ENCODE data around the gene FAM210A.
A peak's percentile ranks its signal among the peaks of the same experiment; 100 is the strongest.

The FAM210A gene

DNA sequence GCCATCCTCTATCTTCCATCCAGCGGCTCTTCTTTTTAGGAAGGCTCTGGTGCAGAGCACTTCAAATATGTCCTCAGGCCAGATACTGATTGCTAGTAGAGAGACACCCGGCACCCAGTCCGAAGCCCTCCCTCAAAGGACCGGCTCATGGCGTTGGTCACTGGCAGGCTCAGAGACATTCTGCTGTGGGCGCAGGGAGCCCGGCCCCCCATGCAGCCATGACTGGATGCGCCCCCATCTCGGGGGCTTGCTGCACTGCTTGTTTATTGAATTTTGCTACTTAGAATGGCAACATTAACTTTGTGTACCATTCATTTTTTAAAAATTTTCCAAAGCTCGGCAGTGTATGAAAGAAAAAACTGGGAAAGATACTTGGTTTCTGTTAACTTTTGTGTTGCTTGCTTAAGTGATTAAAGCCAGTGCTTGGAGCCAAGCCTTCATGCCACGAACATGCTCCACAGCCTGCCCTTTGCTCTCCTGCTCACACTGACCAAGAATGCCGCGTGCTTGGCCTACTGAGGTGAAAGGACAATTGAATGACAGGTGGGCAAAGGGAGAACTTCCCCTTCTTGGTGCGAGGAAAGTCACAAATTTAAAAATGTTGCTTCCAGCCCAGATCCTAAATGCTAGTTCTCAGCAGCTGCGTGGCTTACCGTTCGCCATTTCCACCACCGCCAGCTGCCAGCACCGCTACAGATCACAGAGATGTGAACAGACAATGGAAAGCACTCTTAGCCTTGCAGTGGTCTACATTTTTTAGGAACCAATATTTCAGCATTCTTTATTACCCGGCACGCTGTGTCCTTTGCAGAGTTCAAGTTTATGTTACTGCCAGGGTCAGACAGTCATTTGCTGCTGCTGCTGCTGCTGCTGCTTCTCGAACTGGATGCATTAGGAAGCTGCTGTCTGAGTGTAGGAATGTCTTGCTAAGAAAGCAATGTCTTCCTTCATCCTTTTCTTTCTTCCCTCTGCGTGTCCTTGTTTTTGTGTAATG is 76.7 kb downstream of the FAM210A start:
- DNase-seq = no peak
- no peak for ATAC-seq (replicated peaks)
- Mint-ChIP-seq H3K4me3 (no peak overlapping the region), H3K9me3 (no peaks in the 10 kb centered on the region), H3K27ac (peak overlapping the region in 1 of 2 donors; percentile 36), H3K36me3 (ENCODE audit: insufficient read depth) (peaks cover 16% of the 10 kb centered on the region), H3K4me1 (ENCODE audit: low read depth in 2 of 2) (no peaks in the 10 kb centered on the region), H3K27me3 (no peaks in the 10 kb centered on the region)

DNA sequence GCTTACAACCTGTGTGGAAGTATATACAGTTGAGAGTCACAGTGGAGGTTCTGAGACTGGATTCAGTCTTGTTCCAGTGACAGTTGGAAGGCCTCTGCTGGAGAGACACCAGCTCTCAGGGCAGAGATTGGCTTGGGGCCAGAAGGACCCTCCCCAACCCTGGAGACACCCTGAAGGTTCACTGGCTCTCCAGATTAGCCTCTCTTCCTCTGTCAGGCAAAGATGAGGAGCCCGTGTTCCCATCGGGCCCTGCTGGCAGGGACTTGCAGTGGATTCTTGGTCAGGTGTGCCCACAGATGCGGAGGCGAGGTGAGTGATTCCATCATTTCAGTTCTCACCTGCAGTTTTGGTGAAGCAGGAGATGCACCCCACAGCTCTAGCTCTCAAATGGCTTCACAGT is 78.6 kb downstream of the FAM210A start:
- DNase-seq = no peak
- no peak for ATAC-seq (replicated peaks)
- no peak overlapping the region for H3K4me3 Mint-ChIP-seq
- peaks cover 22% of the 10 kb centered on the region for H3K36me3 Mint-ChIP-seq (ENCODE audit: insufficient read depth)
- H3K9me3 Mint-ChIP-seq = no peaks in the 10 kb centered on the region
- no peaks in the 10 kb centered on the region for H3K27me3 Mint-ChIP-seq
- no peaks in the 10 kb centered on the region for H3K4me1 Mint-ChIP-seq (ENCODE audit: low read depth in 2 of 2)
- no peak overlapping the region for H3K27ac Mint-ChIP-seq

DNA sequence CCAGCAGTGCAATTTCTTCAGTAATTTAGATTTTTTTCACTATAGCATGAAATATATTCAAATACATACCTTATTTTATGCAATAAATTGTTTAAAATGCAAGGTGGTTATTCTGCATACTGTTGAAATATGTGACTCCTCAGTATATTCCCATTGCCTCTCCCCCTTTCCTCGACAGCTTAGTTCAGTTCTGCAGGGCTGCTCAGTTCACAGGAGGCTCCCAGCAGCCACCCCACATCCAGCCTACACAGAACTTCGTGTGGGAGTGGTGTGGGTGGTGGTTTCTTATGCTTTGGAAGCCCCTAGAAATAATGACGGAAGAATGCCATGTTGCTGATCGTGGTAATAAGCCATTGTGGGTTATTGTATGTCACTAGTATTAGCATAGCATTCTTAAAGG is 79.7 kb downstream of the FAM210A start:
- no peaks in the 10 kb centered on the region for H3K4me1 Mint-ChIP-seq (ENCODE audit: low read depth in 2 of 2)
- H3K27ac Mint-ChIP-seq = no peak overlapping the region
- H3K4me3 Mint-ChIP-seq = no peak overlapping the region
- H3K9me3 Mint-ChIP-seq = no peaks in the 10 kb centered on the region
- H3K27me3 Mint-ChIP-seq = no peaks in the 10 kb centered on the region
- no peak for DNase-seq
- H3K36me3 Mint-ChIP-seq (ENCODE audit: insufficient read depth) = peaks cover 20% of the 10 kb centered on the region
- ATAC-seq (replicated peaks) = no peak

DNA sequence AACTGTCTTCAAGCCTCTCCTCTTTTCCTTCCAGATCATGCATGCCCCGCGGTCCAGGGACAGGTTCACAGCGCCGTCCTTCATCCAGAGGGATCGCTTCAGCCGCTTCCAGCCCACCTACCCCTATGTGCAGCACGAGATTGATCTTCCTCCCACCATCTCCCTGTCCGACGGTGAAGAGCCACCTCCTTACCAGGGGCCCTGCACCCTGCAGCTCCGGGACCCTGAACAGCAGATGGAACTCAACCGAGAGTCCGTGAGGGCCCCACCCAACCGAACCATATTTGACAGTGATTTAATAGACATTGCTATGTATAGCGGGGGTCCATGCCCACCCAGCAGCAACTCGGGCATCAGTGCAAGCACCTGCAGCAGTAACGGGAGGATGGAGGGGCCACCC is 81.3 kb downstream of the FAM210A start:
- no peak for ATAC-seq (replicated peaks)
- H3K4me1 Mint-ChIP-seq (ENCODE audit: low read depth in 2 of 2) = no peaks in the 10 kb centered on the region
- peaks cover 20% of the 10 kb centered on the region for H3K36me3 Mint-ChIP-seq (ENCODE audit: insufficient read depth)
- no peak overlapping the region for H3K4me3 Mint-ChIP-seq
- no peaks in the 10 kb centered on the region for H3K9me3 Mint-ChIP-seq
- H3K27me3 Mint-ChIP-seq = no peaks in the 10 kb centered on the region
- no peak for DNase-seq
- H3K27ac Mint-ChIP-seq = no peak overlapping the region

DNA sequence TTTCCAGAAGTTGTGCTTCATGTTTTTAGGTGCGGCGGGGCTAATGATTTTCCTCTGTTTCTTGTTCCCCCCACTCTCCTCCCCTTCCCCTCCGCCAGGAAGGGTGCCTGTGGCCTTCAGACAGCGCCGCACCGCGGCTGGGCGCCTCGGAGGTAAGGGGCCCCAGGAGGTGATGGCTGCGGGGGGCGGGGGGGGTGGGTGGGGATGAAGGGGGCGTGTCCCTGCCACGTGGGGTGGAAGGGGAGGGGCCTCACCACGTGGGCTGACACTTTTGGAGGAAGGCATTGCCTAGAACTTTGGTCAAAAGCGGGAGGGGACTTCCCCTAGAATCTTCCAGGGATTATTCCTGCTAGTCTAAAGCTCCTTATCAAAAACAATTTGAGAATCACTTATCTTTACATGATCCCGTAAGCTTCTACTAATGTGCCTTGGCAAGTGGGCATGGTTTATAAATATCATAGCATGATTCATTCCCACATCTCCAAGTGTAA is 83.1 kb downstream of the FAM210A start:
- no peak for DNase-seq
- H3K27me3 Mint-ChIP-seq = no peaks in the 10 kb centered on the region
- H3K9me3 Mint-ChIP-seq = no peaks in the 10 kb centered on the region
- no peaks in the 10 kb centered on the region for H3K4me1 Mint-ChIP-seq (ENCODE audit: low read depth in 2 of 2)
- H3K4me3 Mint-ChIP-seq = no peak overlapping the region
- peaks cover 15% of the 10 kb centered on the region for H3K36me3 Mint-ChIP-seq (ENCODE audit: insufficient read depth)
- H3K27ac Mint-ChIP-seq = no peak overlapping the region
- no peak for ATAC-seq (replicated peaks)

DNA sequence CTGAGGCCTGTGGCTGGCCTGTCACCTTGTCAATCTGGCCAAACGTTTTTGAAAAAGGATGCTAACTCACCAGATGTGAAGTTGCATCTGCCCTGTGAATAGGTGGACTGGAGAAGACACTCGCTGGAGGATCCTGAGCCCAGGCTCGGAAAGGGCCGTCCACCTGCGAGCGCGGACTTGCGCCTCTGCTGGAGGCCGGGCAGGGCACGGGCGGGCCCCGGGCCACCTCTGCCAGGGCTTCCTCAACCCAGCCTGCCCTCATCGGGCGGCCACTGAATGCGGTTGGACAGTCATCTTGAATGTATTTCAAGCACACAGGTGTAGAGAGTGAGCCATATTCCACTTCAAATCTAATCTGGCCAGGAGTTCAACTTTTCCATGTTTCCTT is 83.9 kb downstream of the FAM210A start:
- ATAC-seq (replicated peaks) (no peak), DNase-seq (no peak)
- no peaks in the 10 kb centered on the region for H3K4me1 Mint-ChIP-seq (ENCODE audit: low read depth in 2 of 2)
- no peaks in the 10 kb centered on the region for H3K27me3 Mint-ChIP-seq
- peaks cover 15% of the 10 kb centered on the region for H3K36me3 Mint-ChIP-seq (ENCODE audit: insufficient read depth)
- no peaks in the 10 kb centered on the region for H3K9me3 Mint-ChIP-seq
- no peak overlapping the region for H3K4me3 Mint-ChIP-seq
- no peak overlapping the region for H3K27ac Mint-ChIP-seq

DNA sequence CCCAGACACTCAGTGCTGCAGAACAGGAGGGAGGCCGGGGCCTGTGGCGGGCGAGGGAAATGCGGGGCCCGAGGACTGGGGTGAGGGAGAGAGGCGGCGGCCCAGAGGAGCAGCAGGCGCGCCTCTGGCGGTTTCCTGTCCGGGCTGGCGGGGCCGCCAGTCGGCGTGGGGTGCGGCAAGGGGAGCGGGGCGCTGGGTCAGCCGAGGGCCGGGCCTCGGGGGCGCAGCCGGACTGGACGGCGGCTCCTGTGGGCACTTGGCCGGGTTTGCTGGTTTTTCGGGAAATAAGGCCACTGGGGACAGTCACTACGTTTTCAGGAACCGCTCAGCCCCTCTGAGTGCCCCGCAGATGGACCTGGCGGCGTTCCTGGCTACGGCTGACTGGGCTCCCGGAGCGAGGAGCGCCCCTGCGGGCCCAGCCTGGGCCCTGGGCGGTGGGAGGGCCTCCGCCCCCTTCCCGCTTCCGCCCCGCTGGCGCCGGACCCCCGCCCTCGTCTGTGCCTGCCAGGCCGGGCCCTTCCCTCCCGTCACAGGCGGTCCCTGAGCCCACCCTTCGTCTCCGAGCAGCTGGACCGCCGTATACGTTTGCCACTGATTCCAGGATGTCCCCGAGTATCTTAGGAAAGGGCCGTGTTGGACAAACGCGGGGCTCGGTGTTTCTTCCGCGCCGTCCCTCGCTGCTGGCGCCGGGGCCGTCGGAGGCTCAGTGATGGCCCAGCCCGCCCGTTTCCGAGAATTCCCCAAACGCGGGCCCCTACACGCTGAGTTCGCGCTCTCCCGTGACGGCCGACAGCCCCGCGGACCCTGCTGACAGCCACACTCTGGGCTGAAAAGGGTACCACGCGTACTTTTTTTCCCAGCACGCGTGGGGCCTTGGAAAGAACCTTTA is 84.6 kb downstream of the FAM210A start:
- Mint-ChIP-seq H3K4me3 (no peak overlapping the region), H3K36me3 (ENCODE audit: insufficient read depth) (peaks cover 15% of the 10 kb centered on the region), H3K4me1 (ENCODE audit: low read depth in 2 of 2) (no peaks in the 10 kb centered on the region), H3K27ac (no peak overlapping the region), H3K9me3 (no peaks in the 10 kb centered on the region), H3K27me3 (no peaks in the 10 kb centered on the region)
- DNase-seq (no peak), ATAC-seq (replicated peaks) (no peak)

DNA sequence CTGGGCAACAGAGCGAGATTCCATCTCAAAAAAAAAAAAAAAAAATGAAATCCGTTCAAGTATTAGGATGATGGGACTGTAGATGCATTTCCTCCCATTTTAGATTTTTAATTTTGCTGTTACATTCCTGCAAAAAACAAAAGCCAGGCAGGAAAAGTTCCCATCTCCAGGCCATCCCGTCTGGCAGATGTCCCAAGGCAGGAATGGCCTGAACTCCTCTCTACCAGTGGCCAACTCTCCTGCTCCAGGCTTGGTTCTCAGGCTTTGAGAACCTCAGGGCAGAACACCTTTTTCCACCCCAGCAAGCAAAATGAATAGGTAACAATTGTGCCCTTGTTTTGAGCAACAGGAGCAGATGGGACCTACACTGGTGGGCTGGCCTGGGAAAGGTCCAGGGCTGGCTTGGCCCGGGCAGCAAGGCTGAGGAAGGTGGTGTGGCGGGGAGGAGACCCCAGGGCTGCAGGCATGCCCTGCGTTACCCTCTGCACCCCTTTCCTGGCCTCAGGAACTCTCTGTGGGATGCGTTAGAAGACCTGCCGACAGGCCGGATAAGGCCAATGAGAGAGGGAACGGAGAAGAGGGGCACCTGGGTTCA is 86.0 kb downstream of the FAM210A start:
- ATAC-seq (replicated peaks) (no peak), DNase-seq (no peak)
- Mint-ChIP-seq H3K36me3 (ENCODE audit: insufficient read depth) (peaks cover 12% of the 10 kb centered on the region), H3K9me3 (no peaks in the 10 kb centered on the region), H3K27ac (no peak overlapping the region), H3K4me1 (ENCODE audit: low read depth in 2 of 2) (no peaks in the 10 kb centered on the region), H3K27me3 (no peaks in the 10 kb centered on the region), H3K4me3 (no peak overlapping the region)

DNA sequence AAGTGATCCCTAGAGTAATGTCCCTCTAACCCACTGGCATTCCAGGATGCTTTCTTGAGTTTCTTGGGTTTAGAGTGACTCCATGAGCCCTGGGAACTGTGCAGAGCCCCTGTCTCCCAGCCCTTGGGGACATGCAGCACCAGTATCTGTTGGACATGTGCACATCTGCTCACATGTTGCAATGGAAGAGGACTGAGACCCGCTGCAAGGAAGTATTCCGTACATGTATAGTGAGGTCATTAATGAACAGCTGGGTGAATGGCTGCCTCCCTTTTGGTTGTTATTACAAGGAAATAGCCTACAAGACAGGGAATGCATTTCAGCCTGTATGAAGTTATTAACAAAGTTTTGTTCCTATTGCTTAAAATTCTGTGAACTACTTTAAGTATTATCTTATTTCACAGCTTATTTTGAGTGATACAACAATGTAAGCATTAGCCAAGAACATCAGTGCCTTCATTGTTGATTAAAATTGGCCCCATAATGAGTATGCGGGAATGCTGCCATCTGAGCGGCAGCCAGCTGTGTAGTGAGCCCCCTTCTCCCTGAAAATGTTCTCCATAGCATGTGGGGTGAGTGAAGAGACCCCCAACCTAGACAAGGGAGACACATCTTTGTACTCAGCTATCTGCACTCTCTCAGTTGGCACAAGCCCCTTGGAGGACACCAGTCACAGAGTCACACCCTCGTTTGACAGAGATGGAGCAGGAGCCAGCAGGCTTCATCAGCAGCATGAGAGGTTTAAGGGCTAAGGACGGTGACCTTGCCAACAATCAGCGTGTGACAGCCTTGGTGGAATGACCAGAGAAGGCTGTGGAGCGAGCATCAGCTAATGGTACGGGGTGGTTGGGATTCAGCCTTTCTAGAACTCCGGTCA is 87.4 kb downstream of the FAM210A start:
- no peak for DNase-seq
- no peak overlapping the region for H3K27ac Mint-ChIP-seq

DNA sequence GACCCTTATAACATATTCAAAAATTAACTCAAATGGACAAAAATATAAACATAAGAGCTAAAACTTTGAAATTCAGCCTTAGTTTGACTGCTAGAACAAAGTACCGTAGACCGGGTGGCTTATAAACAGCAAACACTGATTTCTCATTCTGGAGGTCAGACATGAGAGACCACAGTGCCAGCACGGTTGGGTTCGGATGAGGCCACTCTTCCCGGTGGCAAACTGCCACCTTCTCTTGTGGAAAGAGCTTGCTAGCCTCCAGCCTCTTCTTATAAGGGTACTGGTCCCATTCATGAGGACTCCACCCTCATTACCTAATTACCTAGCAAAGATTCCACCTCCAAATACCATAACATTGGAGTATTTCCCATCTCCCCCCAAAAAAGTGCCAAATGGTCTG is 91.3 kb downstream of the FAM210A start:
- DNase-seq (no peak), ATAC-seq (replicated peaks) (no peak)
- no peaks in the 10 kb centered on the region for H3K27me3 Mint-ChIP-seq
- H3K4me1 Mint-ChIP-seq (ENCODE audit: low read depth in 2 of 2) = peaks cover 0 to 1% of the 10 kb centered on the region in 2 donors
- no peak overlapping the region for H3K27ac Mint-ChIP-seq
- no peaks in the 10 kb centered on the region for H3K9me3 Mint-ChIP-seq
- H3K4me3 Mint-ChIP-seq = no peak overlapping the region
- H3K36me3 Mint-ChIP-seq (ENCODE audit: insufficient read depth) = no peaks in the 10 kb centered on the region

More for the DNA sequence above, 87.4 kb downstream of the FAM210A start:
- Mint-ChIP-seq H3K4me1 (ENCODE audit: low read depth in 2 of 2) (no peaks in the 10 kb centered on the region), H3K4me3 (no peak overlapping the region), H3K36me3 (ENCODE audit: insufficient read depth) (peaks cover 2% of the 10 kb centered on the region), H3K27me3 (no peaks in the 10 kb centered on the region), H3K9me3 (no peaks in the 10 kb centered on the region)
- no peak for ATAC-seq (replicated peaks)

DNA sequence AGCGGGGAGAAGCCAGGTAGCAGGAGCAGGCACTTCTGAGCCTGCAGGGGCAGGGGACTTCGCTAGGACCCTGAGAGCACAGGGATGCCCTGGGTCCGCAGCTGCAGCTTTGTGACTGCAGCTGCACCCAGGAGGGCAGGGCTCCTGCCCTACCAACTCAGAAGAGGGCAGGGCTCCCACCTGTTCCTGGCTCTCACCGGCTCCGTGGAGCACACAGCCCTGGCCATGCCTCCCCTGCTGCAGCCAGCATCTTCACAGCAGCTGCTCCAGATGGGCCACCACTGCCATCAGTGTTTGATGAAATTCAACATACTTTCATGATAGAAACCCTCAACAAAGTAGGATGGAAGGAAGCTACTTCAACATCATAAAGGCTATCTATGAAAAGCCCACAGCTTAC is 92.7 kb downstream of the FAM210A start:
- H3K27ac Mint-ChIP-seq = no peak overlapping the region
- no peak for ATAC-seq (replicated peaks)
- no peak for DNase-seq
- peaks cover 3 to 5% of the 10 kb centered on the region in 2 donors for H3K4me1 Mint-ChIP-seq (ENCODE audit: low read depth in 2 of 2)
- no peaks in the 10 kb centered on the region for H3K36me3 Mint-ChIP-seq (ENCODE audit: insufficient read depth)
- no peaks in the 10 kb centered on the region for H3K27me3 Mint-ChIP-seq
- H3K9me3 Mint-ChIP-seq = no peaks in the 10 kb centered on the region
- H3K4me3 Mint-ChIP-seq = no peak overlapping the region

DNA sequence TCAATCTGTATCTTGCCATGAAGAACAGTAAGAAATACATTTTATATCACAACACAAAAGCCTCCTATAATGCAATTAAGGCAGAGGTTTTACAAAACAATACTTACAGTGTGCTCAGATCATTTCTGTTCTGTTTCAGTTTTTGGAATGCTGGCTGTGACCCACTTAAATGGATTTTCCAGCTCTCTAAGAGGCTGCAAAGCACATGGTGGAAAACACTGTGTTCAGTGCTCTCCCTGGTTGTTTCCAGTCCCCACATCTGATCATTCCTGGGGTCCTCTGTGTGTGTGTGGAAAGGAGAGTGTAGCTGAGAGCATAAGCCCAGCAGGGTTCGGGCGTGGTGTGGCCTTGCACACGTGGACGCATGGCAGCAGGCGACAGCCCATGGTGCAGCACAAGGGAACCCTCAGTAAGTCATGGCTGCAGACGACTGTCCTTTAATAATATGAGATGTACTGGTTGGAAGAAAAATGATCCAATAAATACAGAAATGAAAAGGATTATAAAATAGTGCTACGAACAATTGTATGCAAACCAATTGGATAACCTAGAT is 95.6 kb downstream of the FAM210A start:
- H3K4me1 Mint-ChIP-seq (ENCODE audit: low read depth in 2 of 2) = peaks cover 3 to 5% of the 10 kb centered on the region in 2 donors
- no peaks in the 10 kb centered on the region for H3K27me3 Mint-ChIP-seq
- ATAC-seq (replicated peaks) (no peak), DNase-seq (no peak)
- no peaks in the 10 kb centered on the region for H3K36me3 Mint-ChIP-seq (ENCODE audit: insufficient read depth)
- no peaks in the 10 kb centered on the region for H3K9me3 Mint-ChIP-seq
- no peak overlapping the region for H3K4me3 Mint-ChIP-seq
- H3K27ac Mint-ChIP-seq = no peak overlapping the region

Data from effector memory CD8-positive, alpha-beta T cell (primary cell).